RKO (cell line): ENCODE measurements around the gene PCTP.
A peak's percentile ranks its signal among the peaks of the same experiment; 100 is the strongest.

Source experiments
- DNase-seq: peaks from one replicate; pipeline ENCODE4 v3.0.0-alpha.2; 2016; ENCODE audit warnings: low spot score

PCTP gene

DNA sequence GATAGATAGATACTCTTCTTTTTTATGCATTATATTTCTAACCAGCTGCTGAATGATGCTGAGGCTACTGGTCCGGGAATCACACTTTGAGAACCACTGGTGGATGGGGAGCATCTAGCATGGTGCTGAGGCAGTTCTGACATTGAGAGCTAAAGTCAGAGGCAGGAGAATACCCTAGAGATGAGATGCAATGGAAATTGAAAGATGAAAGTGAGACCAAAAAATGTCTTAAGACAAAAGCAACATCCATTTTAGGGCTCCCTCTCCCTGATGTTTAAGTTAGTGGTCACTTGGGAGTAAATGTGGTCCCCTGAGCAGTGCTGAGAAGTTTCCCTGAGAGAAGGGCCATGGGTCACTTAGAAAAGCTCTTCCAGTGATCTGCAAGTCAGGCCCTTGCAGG lies 6.8 kb downstream of the PCTP start:
- no peak for DNase-seq

GRCh38 chr17:55758171-55758570 lies 7.3 kb downstream of the PCTP start:
- DNase-seq, result no peak

DNA sequence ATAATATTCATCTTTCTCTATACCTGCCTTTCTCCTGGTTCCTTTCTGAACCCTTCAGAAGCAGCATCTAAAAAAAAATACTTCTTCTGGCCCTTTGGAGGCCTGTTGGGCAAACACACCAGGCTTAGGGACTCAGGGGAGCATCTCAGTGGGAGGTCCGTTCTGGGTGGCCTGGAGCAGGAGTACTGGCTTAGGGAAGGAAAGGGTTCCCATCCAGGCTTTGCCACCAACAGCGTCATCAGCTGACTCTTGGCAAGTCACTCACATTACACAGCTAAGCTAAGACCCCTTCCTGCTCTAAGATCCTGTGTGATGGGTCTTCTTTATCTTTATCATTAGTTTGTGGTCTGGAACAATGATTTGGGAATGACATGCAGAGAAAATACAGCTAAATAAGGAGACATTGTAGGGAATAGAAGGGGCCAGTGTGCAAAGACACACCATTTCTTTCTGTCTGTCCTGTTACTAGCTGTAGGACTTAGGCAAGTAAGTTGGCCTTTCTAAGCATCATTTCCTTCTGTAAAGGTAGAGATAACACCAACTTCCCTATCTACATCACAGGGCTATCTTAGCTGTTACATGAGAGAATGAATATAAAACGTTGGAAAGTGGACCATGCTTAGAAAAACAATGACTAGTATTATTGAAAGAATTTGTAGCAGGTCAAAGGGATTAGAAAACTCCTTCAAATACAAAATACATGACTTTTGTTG lies 9.9 kb downstream of the PCTP start:
- DNase-seq, result no peak

DNA sequence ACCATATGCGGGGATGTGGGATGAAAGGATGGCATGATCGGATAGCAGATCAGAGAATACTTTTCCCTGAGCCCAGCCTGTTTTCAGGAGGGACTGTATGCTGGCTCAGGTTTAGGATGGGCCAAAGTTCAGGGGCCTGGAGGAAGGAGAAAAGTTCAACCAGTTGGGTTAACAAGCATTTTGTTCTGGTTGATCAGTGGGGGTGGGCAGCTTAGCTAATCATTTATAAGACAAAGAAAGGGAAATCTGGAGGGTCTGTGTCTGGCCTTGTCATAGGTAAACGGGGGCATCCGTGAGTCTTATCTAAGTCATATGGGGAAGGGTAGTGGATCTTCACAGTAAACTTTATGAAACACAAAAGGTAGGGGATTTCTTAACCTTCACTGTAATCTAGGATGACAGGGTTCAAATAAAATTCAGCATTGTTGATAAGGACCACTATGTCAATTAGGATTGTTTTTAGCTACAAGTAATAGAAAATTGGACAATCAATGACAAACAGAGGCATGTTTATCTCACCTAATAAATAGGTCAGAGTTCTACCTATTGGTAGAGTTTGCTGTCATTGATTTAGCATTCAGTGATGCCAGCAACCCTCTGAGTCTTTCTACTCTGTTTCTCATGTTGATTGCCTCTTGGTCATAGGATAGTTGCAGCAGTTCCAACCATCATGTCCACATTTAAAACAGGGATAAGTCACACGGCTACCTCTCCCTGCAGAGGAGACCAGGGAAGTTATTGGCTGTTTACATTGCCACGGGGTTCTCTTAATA lies 11.4 kb downstream of the PCTP start:
- no peak for DNase-seq

DNA sequence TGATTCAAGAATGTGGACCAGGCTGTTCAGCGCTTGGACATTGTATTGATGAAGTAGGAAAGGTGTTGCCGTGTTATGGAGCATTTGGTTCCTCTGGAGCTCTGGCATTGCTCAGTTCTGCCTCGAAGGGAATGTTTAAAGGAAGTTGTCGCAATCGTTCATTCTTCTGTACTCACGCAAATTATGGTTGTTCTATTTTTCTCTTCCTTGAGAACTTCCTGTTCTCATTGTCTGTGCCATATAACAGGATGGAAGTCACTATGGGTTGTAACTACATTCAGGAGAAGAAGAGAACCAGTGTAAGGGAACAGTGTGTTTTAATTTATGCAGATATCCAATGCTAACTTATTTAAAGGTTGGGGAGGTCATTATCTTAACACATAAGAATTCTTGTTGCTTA lies 13.0 kb downstream of the PCTP start:
- no peak for DNase-seq

DNA sequence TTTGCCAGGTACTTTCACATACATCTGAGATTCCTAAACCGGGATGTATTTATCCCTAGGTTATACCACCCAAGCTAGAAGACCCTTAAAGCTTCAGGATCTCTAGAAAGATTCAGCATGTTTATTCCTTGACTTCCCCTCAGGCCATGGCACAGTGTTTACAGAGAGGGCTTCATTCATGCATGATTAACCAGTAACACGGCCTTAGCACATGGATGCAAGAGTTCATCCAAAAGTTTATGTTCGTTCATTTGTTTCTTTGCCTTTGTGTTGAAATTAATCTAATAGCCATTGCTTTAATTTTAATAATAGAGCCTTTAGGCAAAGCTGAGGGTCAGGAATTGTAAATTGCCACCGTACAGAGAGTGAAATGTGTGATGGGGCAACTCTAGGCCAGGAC lies 13.8 kb downstream of the PCTP start:
- DNase-seq, result no peak

DNA sequence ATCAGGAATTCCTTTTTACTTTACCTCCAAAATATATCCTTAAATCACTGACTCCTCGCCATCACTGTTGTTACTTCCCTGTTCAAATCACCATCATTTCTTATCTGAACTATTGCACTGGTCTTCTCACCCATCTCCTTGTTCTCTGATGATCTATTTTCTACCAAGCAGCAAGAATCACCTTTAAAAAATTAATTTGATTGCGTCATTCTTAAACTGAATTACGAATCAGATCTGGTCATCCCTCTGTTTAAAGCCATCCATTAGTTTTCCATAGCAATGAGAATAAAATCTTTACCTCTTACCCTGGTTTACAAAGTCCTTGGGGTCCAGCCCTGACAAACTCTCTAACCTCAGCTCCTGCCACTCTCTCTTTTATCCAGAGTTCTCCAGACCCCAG lies 14.6 kb downstream of the PCTP start:
- no peak for DNase-seq

GRCh38 chr17:55768936-55769624 lies 18.2 kb downstream of the PCTP start:
- DNase-seq, result no peak

DNA sequence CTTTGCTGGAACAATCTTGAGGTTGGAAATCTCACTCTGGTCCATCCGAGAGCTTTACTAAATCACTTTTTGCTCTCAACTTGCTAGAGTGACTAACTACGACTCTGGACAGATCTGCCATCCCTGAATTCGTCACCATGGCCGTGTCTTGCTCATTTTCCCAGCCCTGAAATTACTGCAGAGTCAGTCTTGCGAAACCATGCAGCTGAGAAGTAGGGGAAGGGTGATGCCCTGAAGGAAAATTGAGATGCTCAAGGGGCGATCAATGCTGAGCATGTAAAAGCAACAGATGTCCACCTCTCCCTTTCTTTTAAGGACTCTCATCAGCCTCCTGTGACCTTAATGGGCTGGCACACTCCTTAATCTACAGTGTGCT lies 18.8 kb downstream of the PCTP start:
- peak; percentile 28 for DNase-seq

- peak; percentile 74 for DNase-seq
Observed at GRCh38 chr17:55770196-55770870, 19.5 kb downstream of the PCTP start.

- DNase-seq, result no peak
Observed at GRCh38 chr17:55772086-55772485, 21.2 kb downstream of the PCTP start.

- no peak for DNase-seq
Observed at GRCh38 chr17:55773671-55774070, 22.8 kb downstream of the PCTP start.

GRCh38 chr17:55774846-55775271 lies 24.0 kb downstream of the PCTP start:
- no peak for DNase-seq

- DNase-seq, result no peak
Observed at GRCh38 chr17:55776271-55776670, 25.4 kb downstream of the PCTP start.

DNA sequence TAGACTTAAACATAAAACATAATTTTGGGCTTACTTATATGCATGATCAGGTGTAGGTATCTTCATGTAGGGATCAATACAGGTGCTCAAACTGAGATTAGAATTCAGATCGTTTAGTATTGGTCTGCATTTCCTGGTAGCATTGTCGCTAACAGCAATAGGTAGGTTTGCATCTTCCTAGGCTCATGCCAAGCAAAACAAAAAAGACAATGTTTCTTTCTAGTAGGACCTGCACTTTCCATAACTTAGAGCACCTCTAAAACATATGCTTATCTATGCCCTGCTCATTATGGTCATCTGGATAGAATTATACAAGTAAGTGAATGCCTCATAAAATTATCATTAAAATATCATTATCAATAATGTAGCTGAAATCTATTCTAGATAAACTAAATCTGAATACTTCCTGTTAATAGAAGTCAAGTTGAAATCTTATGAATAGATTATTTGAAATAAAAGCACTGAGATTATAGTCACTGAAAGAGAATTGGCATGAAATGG lies 26.7 kb downstream of the PCTP start:
- DNase-seq, result no peak

GRCh38 chr17:55778389-55779118 lies 27.7 kb downstream of the PCTP start:
- DNase-seq, result no peak

- DNase-seq, result no peak
Observed at GRCh38 chr17:55783684-55784245, 32.9 kb downstream of the PCTP start.

GRCh38 chr17:55784666-55785065 lies 33.8 kb downstream of the PCTP start:
- no peak for DNase-seq

GRCh38 chr17:55785181-55785580 lies 34.3 kb downstream of the PCTP start:
- no peak for DNase-seq

DNA sequence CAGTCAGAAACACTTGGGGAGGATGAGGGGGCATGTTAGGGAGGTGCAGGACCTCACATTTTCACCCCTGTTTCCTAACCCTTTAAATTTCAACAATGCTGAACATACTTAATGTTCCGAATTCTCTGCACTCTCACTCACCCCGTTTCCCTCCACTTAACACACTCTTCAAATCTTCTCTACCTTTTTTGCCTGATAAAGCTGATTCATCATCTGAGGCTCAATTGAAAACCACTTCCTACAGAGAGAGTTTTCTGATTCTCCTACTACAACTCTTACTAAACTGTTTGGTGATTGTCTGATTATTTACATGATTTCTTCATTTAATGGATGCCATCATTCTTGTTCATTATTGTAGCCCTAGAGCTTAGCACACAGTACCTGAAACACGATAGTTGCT lies 42.4 kb downstream of the PCTP start:
- DNase-seq, result no peak

GRCh38 chr17:55794725-55795482 lies 44.1 kb downstream of the PCTP start:
- DNase-seq, result no peak
